Sigmoid colon (tissue), 4 donors: ENCODE data around the gene KLHL28.

Experiments used
- EP300 ChIP-seq, 4 donors: sonication (generic); formaldehyde crosslinking; IDR thresholded peaks; one replicate each; pipeline ENCODE4 v1.6.1; 2017; ENCODE audit warnings: antibody characterized with exemption in 4 of 4
- POLR2A ChIP-seq, 2 donors: fragments of 450-650 bp; IDR thresholded peaks; one replicate each; pipeline ENCODE4 v1.6.1; 2016; ENCODE audit warnings: antibody characterized with exemption in 2 of 2, mild to moderate bottlenecking in 2 of 2, moderate library complexity in 2 of 2
- POLR2AphosphoS5 ChIP-seq, 4 donors: sonication (generic); formaldehyde crosslinking; IDR thresholded peaks; one replicate each; pipeline ENCODE4 v1.6.1; 2017; ENCODE audit warnings: antibody characterized with exemption in 4 of 4
- TF ChIP-seq, protein P1 (sequence below), 4 experiments: fragments of 450-650 bp in 3 of 4; fragments of 200-600 bp in 1 of 4; IDR thresholded peaks; one replicate each; pipeline ENCODE4 v1.5.1; 2016 to 2019; ENCODE audit warnings: antibody characterized with exemption in 4 of 4, mild to moderate bottlenecking in 3 of 4, moderate library complexity in 2 of 4

- TF ChIP-seq POLR2AphosphoS5 (IDR thresholded peaks at IDR 0.05): no peak
- TF ChIP-seq, protein P1, sequence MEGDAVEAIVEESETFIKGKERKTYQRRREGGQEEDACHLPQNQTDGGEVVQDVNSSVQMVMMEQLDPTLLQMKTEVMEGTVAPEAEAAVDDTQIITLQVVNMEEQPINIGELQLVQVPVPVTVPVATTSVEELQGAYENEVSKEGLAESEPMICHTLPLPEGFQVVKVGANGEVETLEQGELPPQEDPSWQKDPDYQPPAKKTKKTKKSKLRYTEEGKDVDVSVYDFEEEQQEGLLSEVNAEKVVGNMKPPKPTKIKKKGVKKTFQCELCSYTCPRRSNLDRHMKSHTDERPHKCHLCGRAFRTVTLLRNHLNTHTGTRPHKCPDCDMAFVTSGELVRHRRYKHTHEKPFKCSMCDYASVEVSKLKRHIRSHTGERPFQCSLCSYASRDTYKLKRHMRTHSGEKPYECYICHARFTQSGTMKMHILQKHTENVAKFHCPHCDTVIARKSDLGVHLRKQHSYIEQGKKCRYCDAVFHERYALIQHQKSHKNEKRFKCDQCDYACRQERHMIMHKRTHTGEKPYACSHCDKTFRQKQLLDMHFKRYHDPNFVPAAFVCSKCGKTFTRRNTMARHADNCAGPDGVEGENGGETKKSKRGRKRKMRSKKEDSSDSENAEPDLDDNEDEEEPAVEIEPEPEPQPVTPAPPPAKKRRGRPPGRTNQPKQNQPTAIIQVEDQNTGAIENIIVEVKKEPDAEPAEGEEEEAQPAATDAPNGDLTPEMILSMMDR (IDR thresholded peaks at IDR 0.05): no peak
- no peak for TF ChIP-seq EP300 (IDR thresholded peaks at IDR 0.05)
- TF ChIP-seq POLR2A (IDR thresholded peaks at IDR 0.05): no peak
Measured at GRCh38 chr14:45003924-45004323, 42.2 kb upstream of the KLHL28 start.
